GM18505 (cell line): ENCODE results near the gene RPS15A.

Source experiments
- ATAC-seq: cut with Tn5 transposase; IDR thresholded peaks from one replicate; pipeline ENCODE4 v1.9.1; 2021; ENCODE audit not compliant: unreplicated experiment
- POLR2A ChIP-seq: IDR thresholded peaks from 4 replicates; pipeline ENCODE4 v1.6.1; 2011; ENCODE audit warnings: borderline replicate concordance; ENCODE audit not compliant: insufficient read depth, insufficient read length; ENCODE audit errors: extremely low read depth

RPS15A gene

DNA sequence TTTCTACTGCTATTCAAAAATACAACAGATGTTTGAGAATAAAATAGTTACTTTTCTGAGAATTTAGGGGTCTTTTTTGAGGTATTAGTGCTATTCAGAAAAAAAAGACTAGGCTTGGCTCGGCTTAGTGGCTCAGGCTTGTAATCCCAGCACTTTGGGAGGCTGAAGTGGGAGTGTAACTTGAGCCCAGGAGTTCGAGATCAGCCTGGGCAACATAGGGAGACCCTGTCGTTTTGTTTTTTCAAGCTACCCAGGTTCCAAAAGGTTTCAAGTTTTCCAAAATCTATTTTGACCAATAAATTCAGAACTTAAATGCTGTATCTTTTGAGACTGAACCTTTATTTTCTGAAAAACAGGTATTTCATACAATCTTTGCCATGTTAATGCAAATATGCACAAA, 14.4 kb upstream of the RPS15A start:
- no peak for ATAC-seq
- no peak for TF ChIP-seq POLR2A

DNA sequence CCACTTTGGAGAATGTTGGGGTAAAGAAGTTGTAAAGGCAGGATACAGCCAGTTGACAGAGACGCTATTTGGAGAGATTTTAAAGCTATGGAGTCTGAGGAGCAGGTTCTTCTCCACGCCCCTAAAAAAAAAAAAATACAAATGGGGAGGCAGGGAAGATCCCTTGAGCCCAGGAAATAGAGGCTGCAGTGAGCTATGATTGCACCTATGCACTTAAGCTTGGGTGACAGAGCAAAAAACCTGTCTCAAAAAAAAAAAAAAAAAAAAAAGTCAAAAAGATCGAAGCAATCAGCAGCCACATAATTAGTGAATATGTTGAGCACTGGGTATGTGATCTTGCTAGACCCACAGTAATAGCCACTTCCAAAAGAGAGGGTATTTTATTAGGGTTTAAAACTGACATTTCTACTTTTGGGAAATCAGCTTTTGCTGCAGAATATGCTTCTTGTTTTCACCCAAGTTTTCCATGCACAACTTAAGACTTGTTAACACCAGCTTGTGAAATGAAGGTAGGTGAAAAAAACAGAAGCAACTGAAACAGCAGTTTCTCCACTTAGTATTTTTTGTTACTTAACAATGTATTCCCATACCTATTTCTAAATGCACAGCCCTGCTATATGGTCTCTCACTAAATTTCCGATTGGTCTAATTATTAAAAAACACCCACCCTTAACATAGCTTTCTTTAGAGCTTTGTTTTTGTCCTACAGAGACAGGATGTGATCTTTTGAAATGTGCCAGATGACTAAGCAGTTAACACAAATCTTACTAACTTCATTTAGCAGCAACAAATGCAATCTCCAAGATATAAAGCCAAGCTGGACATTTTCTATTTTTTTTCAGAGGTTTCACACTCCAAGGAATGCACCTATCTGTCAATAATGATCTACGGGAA, 13.7 kb upstream of the RPS15A start:
- no peak for ATAC-seq
- no peak for TF ChIP-seq POLR2A

GRCh38 chr16:18802767-18803343, 12.7 kb upstream of the RPS15A start:
- no peak for TF ChIP-seq POLR2A
- no peak for ATAC-seq

DNA sequence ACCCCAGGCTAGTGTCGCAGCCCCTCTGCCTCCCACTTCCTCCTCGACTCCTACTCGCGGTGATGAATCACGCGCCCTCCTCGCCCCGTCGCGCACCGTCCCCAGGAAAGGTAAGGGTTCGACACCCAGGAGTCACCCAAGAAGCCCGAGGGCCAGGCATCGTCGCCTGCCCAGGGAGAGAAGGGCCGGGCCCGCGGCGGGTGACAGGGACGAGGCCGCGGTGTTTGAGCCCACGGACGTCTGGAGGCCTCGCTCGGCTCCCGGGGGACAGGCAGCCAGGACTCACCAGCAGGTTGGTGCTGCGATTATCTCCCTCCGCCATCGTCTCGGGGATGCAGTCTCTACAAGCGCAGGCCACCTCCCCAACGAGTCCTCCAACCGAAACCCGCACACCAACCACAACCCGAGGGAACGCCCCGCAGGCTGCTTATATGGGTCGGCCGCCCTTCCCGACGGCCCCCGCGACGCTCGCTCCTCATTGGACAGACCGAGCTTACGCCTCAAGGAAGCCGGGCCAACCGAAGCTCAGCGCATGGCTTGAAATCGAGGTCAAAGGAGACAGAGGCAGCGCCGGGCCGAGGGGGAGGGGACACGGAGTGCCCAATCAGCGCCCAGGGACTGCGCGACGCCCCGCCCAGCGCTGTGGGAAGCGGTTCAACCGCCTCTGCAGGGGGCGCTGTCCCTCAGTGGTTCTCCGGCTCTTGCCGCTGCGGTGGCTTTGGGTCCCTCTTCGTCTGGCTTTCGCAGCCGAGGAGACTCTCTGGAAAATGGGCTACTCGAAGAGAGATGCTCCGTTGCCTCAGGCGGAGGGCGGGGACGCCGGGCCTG, 11.2 kb upstream of the RPS15A start, which contains the start of gene ARL6IP1:
Gene ARL6IP1, minus strand, starts transcription at position 405 of the 828 bp plus-strand sequence. Its CDS starts 83 bp downstream, at position 322.
- peak; percentile 90 for ATAC-seq
- peak; percentile 99 for TF ChIP-seq POLR2A

DNA sequence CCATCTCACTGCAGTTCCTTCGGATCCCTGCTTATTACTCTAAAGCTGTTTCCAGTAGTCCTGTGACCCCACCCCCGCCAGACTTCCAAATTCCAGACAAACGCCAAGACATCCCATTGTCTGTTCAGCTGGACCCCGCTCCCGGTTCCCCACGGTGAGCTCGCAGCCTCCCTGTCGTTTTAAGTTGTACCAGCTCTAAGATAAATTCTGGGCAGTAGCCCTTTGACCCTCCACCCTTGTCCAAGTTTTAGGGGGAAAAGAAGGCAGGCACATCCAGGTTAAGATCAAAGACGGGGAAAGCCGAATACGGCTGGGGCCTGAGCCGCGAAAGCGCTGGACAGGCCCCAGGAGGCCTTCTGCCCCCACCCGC, 10.6 kb upstream of the RPS15A start:
- TF ChIP-seq POLR2A = no peak
- ATAC-seq = no peak

GRCh38 chr16:18800293-18800692, 10.2 kb upstream of the RPS15A start:
- no peak for ATAC-seq
- no peak for TF ChIP-seq POLR2A

GRCh38 chr16:18799500-18799899, 9.4 kb upstream of the RPS15A start:
- no peak for TF ChIP-seq POLR2A
- no peak for ATAC-seq

GRCh38 chr16:18797746-18798145, 7.6 kb upstream of the RPS15A start:
- no peak for TF ChIP-seq POLR2A
- ATAC-seq = no peak

DNA sequence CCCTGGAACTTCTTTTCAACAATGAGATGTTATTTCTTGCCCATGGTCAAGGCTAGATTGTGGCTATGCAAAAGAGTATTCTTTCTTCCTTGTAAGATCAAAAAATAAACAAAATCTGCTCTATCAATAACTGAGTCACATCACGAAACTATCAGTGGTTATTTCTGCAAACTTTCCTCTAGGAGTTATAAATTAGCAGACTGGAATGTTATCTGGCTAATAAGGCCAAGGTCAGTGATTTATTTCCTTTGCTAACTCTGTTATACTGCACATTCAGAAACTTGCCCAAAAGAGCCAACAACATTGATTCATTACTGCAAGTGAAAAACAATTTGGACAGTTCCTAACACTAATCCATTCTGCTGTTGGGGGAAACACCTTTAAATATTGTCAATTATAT, 6.2 kb upstream of the RPS15A start:
- no peak for TF ChIP-seq POLR2A
- no peak for ATAC-seq

GRCh38 chr16:18792836-18793433, 2.8 kb upstream of the RPS15A start:
- ATAC-seq = no peak
- TF ChIP-seq POLR2A = no peak

GRCh38 chr16:18789515-18789849, 652 bp downstream of the RPS15A start:
- TF ChIP-seq POLR2A = no peak
- no peak for ATAC-seq

DNA sequence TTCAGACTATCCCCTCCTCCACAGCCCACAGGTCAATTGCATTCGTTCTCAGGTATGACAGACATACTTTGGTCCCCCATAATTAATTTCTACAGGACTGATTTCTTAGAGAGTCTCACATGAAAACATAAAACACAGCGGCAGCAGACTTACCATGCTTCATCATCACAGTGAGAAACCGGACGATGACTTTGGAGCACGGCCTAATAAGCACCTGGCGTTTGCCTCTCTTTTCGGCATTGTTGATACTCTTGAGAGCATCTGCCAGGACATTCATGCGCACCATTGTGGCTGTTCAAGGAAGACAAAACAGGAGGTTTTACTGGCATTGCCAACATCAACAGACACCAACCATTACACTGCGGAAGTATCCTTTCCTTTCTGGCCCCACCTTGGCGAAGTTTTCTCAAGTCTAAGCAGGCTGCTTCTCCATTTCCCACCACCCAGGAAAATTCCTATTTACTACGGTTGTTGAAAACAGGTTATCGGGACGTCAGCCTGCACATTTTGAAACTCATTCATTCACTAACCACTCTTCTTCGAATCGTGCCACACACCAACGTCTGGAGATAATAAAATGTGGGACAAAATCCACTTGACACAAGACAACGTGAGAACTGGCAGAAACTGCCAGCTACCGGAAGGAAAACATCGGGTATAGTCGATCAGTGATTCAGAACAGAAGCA, 1.2 kb downstream of the RPS15A start:
- no peak for ATAC-seq
- no peak for TF ChIP-seq POLR2A
